ENCODE measurements around the gene CCNY.
A peak's percentile ranks its signal among the peaks of the same experiment; 100 is the strongest.

The CCNY gene

DNA sequence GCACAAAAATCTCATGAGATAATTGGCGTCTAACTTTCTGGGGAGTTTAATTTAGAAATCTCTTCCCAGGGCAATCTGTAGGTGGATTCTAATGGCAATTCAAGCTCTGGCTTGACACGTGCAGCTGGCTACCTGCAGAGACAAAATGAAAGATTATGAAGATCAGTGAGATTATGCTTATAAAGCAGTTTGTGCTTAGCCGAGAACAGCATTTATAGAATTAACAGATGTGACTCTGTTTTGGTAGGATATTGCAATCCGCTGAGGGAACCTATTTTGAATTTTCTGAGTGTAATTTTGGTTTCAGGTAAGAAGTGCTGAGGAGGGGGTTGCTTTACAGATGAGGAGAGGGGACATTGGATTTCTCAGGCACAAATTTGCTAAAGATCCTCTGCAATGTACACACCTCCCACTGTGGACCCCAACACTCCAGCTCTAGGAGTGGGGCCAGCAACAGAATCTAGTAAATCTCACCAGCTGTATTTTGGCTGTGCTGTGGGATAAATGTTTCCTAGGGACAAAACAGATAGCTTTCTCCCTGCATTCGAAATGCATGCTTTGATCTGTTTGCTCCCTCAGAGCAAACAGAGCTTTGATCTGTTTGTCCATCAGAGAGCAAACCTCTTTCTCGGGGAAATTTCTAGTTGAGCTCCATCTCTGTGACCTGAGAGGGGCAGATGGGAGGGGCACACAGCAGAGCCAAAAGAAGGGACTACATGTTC lies 276.2 kb downstream of the CCNY start:
- no peak for FAIRE-seq
- no peak for TF ChIP-seq POLR2A (IDR thresholded peaks at IDR 0.05; ENCODE audit: low read depth, low read length)
- no peak for DNase-seq (ENCODE audit: insufficient read length, low spot score)

DNA sequence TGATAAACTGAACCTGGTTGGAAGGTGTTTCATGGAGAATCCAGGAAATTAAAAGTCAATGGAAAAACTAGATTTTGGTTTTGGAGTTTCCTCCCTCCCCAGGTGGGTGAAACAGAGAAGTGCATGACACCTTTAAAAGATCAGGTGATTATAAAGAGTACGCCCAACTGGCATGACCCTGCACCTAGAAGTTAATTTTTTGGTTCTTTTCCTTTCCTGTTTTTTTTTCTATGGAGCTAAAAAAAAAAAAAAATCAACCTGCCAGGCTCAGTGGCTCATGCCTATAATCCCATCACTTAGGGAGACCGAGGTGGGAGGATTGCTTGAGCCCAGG lies 276.8 kb downstream of the CCNY start:
- FAIRE-seq (no peak), DNase-seq (ENCODE audit: insufficient read length, low spot score) (no peak)
- TF ChIP-seq POLR2A (IDR thresholded peaks at IDR 0.05; ENCODE audit: low read depth, low read length) = no peak

DNA sequence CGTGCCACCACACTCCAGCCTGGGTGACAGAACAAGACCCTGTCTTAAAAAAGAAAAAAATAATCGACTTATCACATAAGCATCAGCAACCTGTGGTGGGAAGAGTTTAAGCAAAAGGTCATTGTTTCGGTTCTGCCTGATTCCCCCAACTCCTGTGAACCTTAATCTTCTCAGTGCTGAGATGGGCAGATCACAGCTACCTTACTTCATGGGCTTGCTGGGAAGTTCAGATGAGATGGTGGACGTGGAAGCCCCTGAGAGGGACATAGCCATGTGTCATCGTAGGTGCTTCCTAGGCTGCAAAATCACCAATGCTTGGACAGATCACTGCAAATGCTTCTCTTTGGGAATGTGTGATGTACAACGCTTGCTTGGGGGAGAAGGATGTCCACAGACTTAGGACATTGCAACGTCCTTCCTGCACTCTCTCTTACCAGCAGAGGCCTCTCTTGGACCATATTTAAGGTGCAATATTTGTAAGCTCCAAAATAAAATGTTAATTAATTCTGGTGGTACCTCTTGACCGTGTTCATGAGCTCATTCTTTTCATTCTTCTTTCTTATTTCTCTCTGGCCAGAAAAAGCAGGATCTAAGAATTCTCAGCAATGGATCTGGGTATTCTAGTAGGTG lies 277.4 kb downstream of the CCNY start:
- no peak for TF ChIP-seq POLR2A (IDR thresholded peaks at IDR 0.05; ENCODE audit: low read depth, low read length)
- DNase-seq (ENCODE audit: insufficient read length, low spot score) (peak; percentile 31), FAIRE-seq (no peak)

DNA sequence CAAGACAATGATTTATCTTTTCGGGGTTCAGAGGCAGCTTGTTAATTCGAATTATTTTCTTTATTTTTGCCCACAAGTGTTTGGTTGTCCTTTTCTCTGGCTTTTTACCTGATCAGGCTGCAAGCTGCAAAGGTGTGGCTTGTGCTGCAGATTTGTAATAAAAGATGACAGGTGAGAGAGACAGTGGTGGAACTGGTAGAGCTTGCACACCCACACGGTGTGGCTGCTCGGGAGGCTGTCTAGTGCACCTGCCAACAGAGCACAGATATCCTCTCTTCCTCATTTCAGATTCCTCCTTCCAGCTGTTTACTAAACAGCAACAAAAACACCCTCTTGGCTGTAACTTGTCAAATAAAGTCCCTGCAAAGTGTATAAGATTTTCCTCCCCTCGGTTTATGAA lies 278.0 kb downstream of the CCNY start:
- DNase-seq (ENCODE audit: insufficient read length, low spot score) (no peak), FAIRE-seq (no peak)
- TF ChIP-seq POLR2A (IDR thresholded peaks at IDR 0.05; ENCODE audit: low read depth, low read length) = no peak

Data from H54 (cell line).